GM23338 (cell line): Measurements from ENCODE around the gene PCED1A. TPM values are rescaled to one million over a fixed set of nuclear protein-coding genes. Genes with fewer than 3 reads are reported as not detected.

Experiments
- ATAC-seq: fragments of 200-7000 bp; cut with Tn5 transposase; 3 replicates; pipeline ENCODE4 v1.9.1; 2020
- DNase-seq: peaks from one replicate; pipeline ENCODE4 v3.0.0-alpha.2; 2015; ENCODE audit warnings: low spot score
- H2AFZ ChIP-seq: fragments of 200-600 bp; sonication (generic); 2 replicates; pipeline ENCODE4 v1.8.0; 2016; ENCODE audit warnings: antibody characterized with exemption, mild to moderate bottlenecking, moderate library complexity
- H3F3A ChIP-seq: fragments of 200-600 bp; sonication (generic); replicated peaks from 2 replicates; pipeline ENCODE4 v1.8.0; 2017; ENCODE audit warnings: antibody characterized with exemption, mixed run types, low read depth
- H3K27ac ChIP-seq: fragments of 200-600 bp; sonication (generic); 2 replicates; pipeline ENCODE4 v1.6.1; 2016; ENCODE audit warnings: low read depth
- H3K27me3 ChIP-seq: fragments of 200-600 bp; sonication (generic); 2 replicates; pipeline ENCODE4 v1.8.0; 2016; ENCODE audit warnings: mild to moderate bottlenecking, mixed run types, moderate library complexity; ENCODE audit not compliant: insufficient read depth
- H3K36me3 ChIP-seq: fragments of 200-600 bp; sonication (generic); 2 replicates; pipeline ENCODE4 v1.8.0; 2016; ENCODE audit warnings: mild to moderate bottlenecking; ENCODE audit not compliant: insufficient read depth
- H3K4me1 ChIP-seq: fragments of 200-600 bp; sonication (generic); 2 replicates; pipeline ENCODE4 v1.8.0; 2016; ENCODE audit warnings: mild to moderate bottlenecking, moderate library complexity; ENCODE audit not compliant: insufficient read depth
- H3K4me2 ChIP-seq: fragments of 200-600 bp; sonication (generic); 2 replicates; pipeline ENCODE4 v1.7.1; 2017; ENCODE audit warnings: mixed run types
- H3K4me3 ChIP-seq: fragments of 200-600 bp; sonication (generic); 2 replicates; pipeline ENCODE4 v1.6.1; 2016; ENCODE audit warnings: mixed run types
- H3K79me2 ChIP-seq: fragments of 200-600 bp; sonication (generic); replicated peaks from 2 replicates; pipeline ENCODE4 v1.8.0; 2017; ENCODE audit warnings: mild to moderate bottlenecking; ENCODE audit not compliant: insufficient read depth
- H3K9me2 ChIP-seq: fragments of 200-600 bp; sonication (generic); 2 replicates; pipeline ENCODE4 v1.8.0; 2017; ENCODE audit not compliant: insufficient read depth
- H4K20me1 ChIP-seq: fragments of 200-600 bp; sonication (generic); replicated peaks from 2 replicates; pipeline ENCODE4 v1.8.0; 2017; ENCODE audit warnings: mild to moderate bottlenecking; ENCODE audit not compliant: insufficient read depth
- H3K27ac Mint-ChIP-seq: 2 replicates; pipeline ENCODE4 v1.8.0; 2020; ENCODE audit warnings: inconsistent platforms, mild to moderate bottlenecking, moderate library complexity, mixed read lengths
- H3K27me3 Mint-ChIP-seq: 3 replicates; pipeline ENCODE4 v1.8.0; 2022; ENCODE audit warnings: low read depth, mild to moderate bottlenecking, moderate library complexity, mixed read lengths, inconsistent platforms; ENCODE audit not compliant: insufficient read depth, poor library complexity
- H3K36me3 Mint-ChIP-seq: 3 replicates; pipeline ENCODE4 v1.8.0; 2021; ENCODE audit warnings: low read depth, mild to moderate bottlenecking, inconsistent platforms, moderate library complexity, mixed read lengths
- H3K4me1 Mint-ChIP-seq: 3 replicates; pipeline ENCODE4 v1.8.0; 2020; ENCODE audit warnings: mild to moderate bottlenecking, inconsistent platforms, mixed read lengths
- H3K4me3 Mint-ChIP-seq: 3 replicates; pipeline ENCODE4 v1.8.0; 2021; ENCODE audit warnings: moderate library complexity, mild to moderate bottlenecking, inconsistent platforms, mixed read lengths
- H3K9me3 Mint-ChIP-seq: 3 replicates; pipeline ENCODE4 v1.8.0; 2020; ENCODE audit warnings: moderate library complexity, mild to moderate bottlenecking, inconsistent platforms, mixed read lengths
- CREB1 ChIP-seq: fragments of 250-450 bp; sonication (Bioruptor Pico); IDR thresholded peaks from 2 replicates; pipeline ENCODE4 v1.5.0; 2020; ENCODE audit warnings: low read depth, mild to moderate bottlenecking, moderate library complexity
- EZH2 ChIP-seq: fragments of 200-600 bp; sonication (generic); IDR thresholded peaks from one replicate; pipeline ENCODE4 v1.8.0; 2017; ENCODE audit warnings: antibody characterized with exemption, mild to moderate bottlenecking, low read depth; ENCODE audit not compliant: unreplicated experiment
- EZH2phosphoT487 ChIP-seq: fragments of 200-600 bp; sonication (generic); IDR thresholded peaks from one replicate; pipeline ENCODE4 v1.8.1; 2018; ENCODE audit warnings: antibody characterized with exemption; ENCODE audit not compliant: unreplicated experiment
- JUNB ChIP-seq: IDR thresholded peaks from one replicate; pipeline ENCODE4 v1.6.1; 2016; ENCODE audit warnings: antibody characterized with exemption; ENCODE audit not compliant: unreplicated experiment
- POLR2AphosphoS5 ChIP-seq: IDR thresholded peaks from 2 replicates; pipeline ENCODE4 v1.6.1; 2016; ENCODE audit warnings: antibody characterized with exemption, low read depth
- REST ChIP-seq: IDR thresholded peaks from one replicate; pipeline ENCODE4 v1.6.1; 2018; ENCODE audit warnings: antibody characterized with exemption; ENCODE audit not compliant: unreplicated experiment
- ZNF114 ChIP-seq: fragments of 250-450 bp; sonication (Bioruptor Pico); IDR thresholded peaks from 2 replicates; pipeline ENCODE4 v1.5.0; 2020; ENCODE audit warnings: mild to moderate bottlenecking, moderate library complexity
- ZNF331 ChIP-seq: fragments of 250-450 bp; sonication (Bioruptor Pico); IDR thresholded peaks from 2 replicates; pipeline ENCODE4 v1.5.0; 2020; ENCODE audit warnings: low read depth, mild to moderate bottlenecking, moderate library complexity
- ZNF462 ChIP-seq: fragments of 250-450 bp; sonication (Bioruptor Pico); IDR thresholded peaks from 2 replicates; pipeline ENCODE4 v1.5.0; 2020; ENCODE audit warnings: mild to moderate bottlenecking, moderate library complexity
- polyA plus RNA-seq: library from polyadenylated mRNA; unstranded; fragments of >200 nt; fragmentation: Nextera tagmentation; extraction: Ambion mirVana; gene quantifications from 2 replicates; pipeline ENCODE4 v1.2.1, GENCODE V29; 2016
- total RNA-seq: library from RNA; depleted of rRNA; stranded (reverse); fragments of >200 nt; shearing (Covaris generic); gene quantifications from 2 replicates; pipeline ENCODE4 v1.2.3, GENCODE V29; 2014
- TF ChIP-seq, protein P1 (sequence below): IDR thresholded peaks from 2 replicates; pipeline ENCODE4 v1.6.1; 2016; ENCODE audit warnings: antibody characterized with exemption
- TF ChIP-seq, protein P2 (sequence below), 2 experiments: fragments of 200-600 bp in 1 of 2; sonication (generic) in 1 of 2; conservative IDR thresholded peaks; 2 replicates each; pipeline versions ENCODE4 v1.5.1 to v1.6.1; 2016 to 2017; ENCODE audit warnings: antibody characterized with exemption in 2 of 2, low read depth in 2 of 2, mild to moderate bottlenecking in 2 of 2, moderate library complexity in 1 of 2

The PCED1A gene
- total and polyA plus RNA-seq, 2 experiments from 2014 or later: 5.0 to 8.9 TPM

DNA sequence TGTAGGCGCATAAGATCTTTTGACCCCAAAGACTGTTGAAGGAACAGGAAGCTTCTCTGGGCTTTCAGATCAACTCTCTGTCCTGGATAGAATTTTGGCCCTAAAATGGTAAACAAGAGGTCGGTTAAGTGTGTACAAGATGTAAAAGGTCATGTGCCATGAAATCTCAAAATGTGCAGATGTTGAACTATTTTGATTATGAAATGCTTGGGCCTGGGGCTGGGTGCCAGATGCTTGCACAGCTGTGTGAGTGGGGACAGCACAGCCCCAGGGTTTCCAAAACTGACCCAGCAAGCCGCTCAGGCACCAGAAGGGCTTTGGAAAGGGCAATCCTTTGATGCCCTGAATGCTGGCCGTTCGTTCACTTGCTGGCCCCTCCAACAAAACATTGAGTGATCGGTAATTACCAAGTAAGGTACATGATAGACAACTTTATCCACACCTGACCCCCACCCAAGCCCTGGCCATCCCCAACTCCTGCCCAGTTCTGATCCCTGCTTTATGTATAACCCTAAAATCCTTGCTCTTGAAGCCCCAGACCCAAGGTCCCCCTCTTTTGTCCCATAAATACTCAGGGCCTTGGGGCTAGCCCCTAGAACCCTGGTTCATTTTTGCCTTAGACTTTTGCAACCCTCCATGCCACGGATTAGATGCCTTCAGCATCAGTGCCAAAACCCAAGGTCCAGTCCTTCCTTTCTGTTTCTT is 22.4 kb downstream of the PCED1A start:
- Mint-ChIP-seq H3K4me1 (peaks cover 13% of the 10 kb centered on the region), H3K4me3 (no peak overlapping the region), H3K9me3 (peaks cover 15% of the 10 kb centered on the region), H3K27ac (no peak overlapping the region), H3K36me3 (peaks cover 7% of the 10 kb centered on the region; the same call in 2 of the 3 replicates), H3K27me3 (peaks cover 35% of the 10 kb centered on the region)
- no peaks in the 10 kb centered on the region for H4K20me1 ChIP-seq
- H3K4me2 ChIP-seq: no peak overlapping the region
- no peak overlapping the region for H2AFZ ChIP-seq
- H3K79me2 ChIP-seq: no peaks in the 10 kb centered on the region
- no peak for ATAC-seq
- peaks cover 50% of the 10 kb centered on the region for H3K27me3 ChIP-seq
- no peak overlapping the region for H3K4me3 ChIP-seq
- H3K9me2 ChIP-seq: no peaks in the 10 kb centered on the region
- no peak for DNase-seq
- H3F3A ChIP-seq: no peaks in the 10 kb centered on the region
- TF ChIP-seq EZH2 (no peak), JUNB (no peak), REST (no peak), CREB1 (CRISPR knock-in tag) (no peak), ZNF114 (CRISPR knock-in tag) (no peak), POLR2AphosphoS5 (no peak), ZNF462 (no peak), EZH2phosphoT487 (no peak), ZNF331 (CRISPR knock-in tag) (no peak)
- TF ChIP-seq, protein P1, sequence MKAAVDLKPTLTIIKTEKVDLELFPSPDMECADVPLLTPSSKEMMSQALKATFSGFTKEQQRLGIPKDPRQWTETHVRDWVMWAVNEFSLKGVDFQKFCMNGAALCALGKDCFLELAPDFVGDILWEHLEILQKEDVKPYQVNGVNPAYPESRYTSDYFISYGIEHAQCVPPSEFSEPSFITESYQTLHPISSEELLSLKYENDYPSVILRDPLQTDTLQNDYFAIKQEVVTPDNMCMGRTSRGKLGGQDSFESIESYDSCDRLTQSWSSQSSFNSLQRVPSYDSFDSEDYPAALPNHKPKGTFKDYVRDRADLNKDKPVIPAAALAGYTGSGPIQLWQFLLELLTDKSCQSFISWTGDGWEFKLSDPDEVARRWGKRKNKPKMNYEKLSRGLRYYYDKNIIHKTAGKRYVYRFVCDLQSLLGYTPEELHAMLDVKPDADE: no peak
- TF ChIP-seq, protein P2, sequence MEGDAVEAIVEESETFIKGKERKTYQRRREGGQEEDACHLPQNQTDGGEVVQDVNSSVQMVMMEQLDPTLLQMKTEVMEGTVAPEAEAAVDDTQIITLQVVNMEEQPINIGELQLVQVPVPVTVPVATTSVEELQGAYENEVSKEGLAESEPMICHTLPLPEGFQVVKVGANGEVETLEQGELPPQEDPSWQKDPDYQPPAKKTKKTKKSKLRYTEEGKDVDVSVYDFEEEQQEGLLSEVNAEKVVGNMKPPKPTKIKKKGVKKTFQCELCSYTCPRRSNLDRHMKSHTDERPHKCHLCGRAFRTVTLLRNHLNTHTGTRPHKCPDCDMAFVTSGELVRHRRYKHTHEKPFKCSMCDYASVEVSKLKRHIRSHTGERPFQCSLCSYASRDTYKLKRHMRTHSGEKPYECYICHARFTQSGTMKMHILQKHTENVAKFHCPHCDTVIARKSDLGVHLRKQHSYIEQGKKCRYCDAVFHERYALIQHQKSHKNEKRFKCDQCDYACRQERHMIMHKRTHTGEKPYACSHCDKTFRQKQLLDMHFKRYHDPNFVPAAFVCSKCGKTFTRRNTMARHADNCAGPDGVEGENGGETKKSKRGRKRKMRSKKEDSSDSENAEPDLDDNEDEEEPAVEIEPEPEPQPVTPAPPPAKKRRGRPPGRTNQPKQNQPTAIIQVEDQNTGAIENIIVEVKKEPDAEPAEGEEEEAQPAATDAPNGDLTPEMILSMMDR (conservative IDR thresholded peaks at IDR 0.05; ENCODE audit: low read depth in 2 of 2): no peak
- H3K36me3 ChIP-seq: no peaks in the 10 kb centered on the region
- no peak overlapping the region for H3K27ac ChIP-seq
- H3K4me1 ChIP-seq: peaks cover 4% of the 10 kb centered on the region; the same call in 1 of the 2 replicates
